Fibroblast of skin of left quadriceps (primary cell): ENCODE measurements around the gene SLC6A6.
"Not testable (repeated sequence)": the region's sequence is repeated elsewhere in the genome, so short reads cannot be mapped to it uniquely, and the experiment has no call there.

Source experiments
- DNase-seq, 2 experiments: peaks; one replicate each; pipeline ENCODE4 v3.0.0-alpha.2; 2013; ENCODE audit warnings: low read depth in 2 of 2

SLC6A6 gene

GRCh38 chr3:14398797-14399106 lies 3.7 kb upstream of the SLC6A6 start:
- DNase-seq, result no peak

GRCh38 chr3:14401692-14402303 lies 608 bp upstream of the SLC6A6 start:
- no peak for DNase-seq

- DNase-seq, result no peak
These were observed 1.3 kb downstream of the SLC6A6 start for GRCh38 chr3:14403619-14404155.

GRCh38 chr3:14404186-14404585 lies 1.8 kb downstream of the SLC6A6 start:
- no peak for DNase-seq

GRCh38 chr3:14404631-14405359 lies 2.4 kb downstream of the SLC6A6 start:
- DNase-seq, result no peak

- DNase-seq, result no peak
These were observed 3.2 kb downstream of the SLC6A6 start for GRCh38 chr3:14405360-14406238.

GRCh38 chr3:14406336-14406735 lies 3.9 kb downstream of the SLC6A6 start:
- no peak for DNase-seq

- DNase-seq, result no peak
These were observed 4.4 kb downstream of the SLC6A6 start for GRCh38 chr3:14406766-14407165.

- DNase-seq, result no peak
These were observed 4.8 kb downstream of the SLC6A6 start for GRCh38 chr3:14407203-14407602.

GRCh38 chr3:14409779-14410063 lies 7.3 kb downstream of the SLC6A6 start:
- not testable (repeated sequence) for DNase-seq

- DNase-seq, result no peak
These were observed 7.7 kb downstream of the SLC6A6 start for GRCh38 chr3:14410106-14410502.

- peak in 1 of 2 experiments; percentile 34 for DNase-seq
These were observed 8.2 kb downstream of the SLC6A6 start for GRCh38 chr3:14410503-14411165.

GRCh38 chr3:14411166-14411526 lies 8.7 kb downstream of the SLC6A6 start:
- DNase-seq, result no peak

GRCh38 chr3:14411988-14412387 lies 9.6 kb downstream of the SLC6A6 start:
- DNase-seq, result no peak

- no peak for DNase-seq
These were observed 10.5 kb downstream of the SLC6A6 start for GRCh38 chr3:14412831-14413380.

- DNase-seq, result peak in 1 of 2 experiments; percentile 20
These were observed 11.1 kb downstream of the SLC6A6 start for GRCh38 chr3:14413381-14414071.

GRCh38 chr3:14414846-14415464 lies 12.5 kb downstream of the SLC6A6 start:
- no peak for DNase-seq

GRCh38 chr3:14415501-14415900 lies 13.1 kb downstream of the SLC6A6 start:
- peak; percentile 37 to 42 for DNase-seq

- DNase-seq, result no peak
These were observed 14.0 kb downstream of the SLC6A6 start for GRCh38 chr3:14416453-14416852.

GRCh38 chr3:14418296-14419250 lies 16.2 kb downstream of the SLC6A6 start:
- DNase-seq, result no peak
